Fibroblast of mammary gland (primary cell): ENCODE results near the gene SLC4A11.

Source experiments
- DNase-seq: peaks from one replicate; pipeline ENCODE4 v3.0.0-alpha.2; 2010; ENCODE audit warnings: low read depth
- H3K4me3 ChIP-seq: 2 replicates; pipeline ENCODE4 v1.5.1; 2011; ENCODE audit warnings: low read depth, mild to moderate bottlenecking, low read length, moderate library complexity; ENCODE audit not compliant: control insufficient read depth
- TF ChIP-seq, protein P1 (sequence below): conservative IDR thresholded peaks from 2 replicates; pipeline ENCODE4 v1.5.1; 2011; ENCODE audit warnings: low read depth, low read length, inconsistent platforms; ENCODE audit not compliant: control insufficient read depth, insufficient read depth

The SLC4A11 gene

GRCh38 chr20:3213226-3213625 is 25.8 kb downstream of the SLC4A11 start:
- H3K4me3 ChIP-seq = no peak overlapping the region
- TF ChIP-seq, protein P1, sequence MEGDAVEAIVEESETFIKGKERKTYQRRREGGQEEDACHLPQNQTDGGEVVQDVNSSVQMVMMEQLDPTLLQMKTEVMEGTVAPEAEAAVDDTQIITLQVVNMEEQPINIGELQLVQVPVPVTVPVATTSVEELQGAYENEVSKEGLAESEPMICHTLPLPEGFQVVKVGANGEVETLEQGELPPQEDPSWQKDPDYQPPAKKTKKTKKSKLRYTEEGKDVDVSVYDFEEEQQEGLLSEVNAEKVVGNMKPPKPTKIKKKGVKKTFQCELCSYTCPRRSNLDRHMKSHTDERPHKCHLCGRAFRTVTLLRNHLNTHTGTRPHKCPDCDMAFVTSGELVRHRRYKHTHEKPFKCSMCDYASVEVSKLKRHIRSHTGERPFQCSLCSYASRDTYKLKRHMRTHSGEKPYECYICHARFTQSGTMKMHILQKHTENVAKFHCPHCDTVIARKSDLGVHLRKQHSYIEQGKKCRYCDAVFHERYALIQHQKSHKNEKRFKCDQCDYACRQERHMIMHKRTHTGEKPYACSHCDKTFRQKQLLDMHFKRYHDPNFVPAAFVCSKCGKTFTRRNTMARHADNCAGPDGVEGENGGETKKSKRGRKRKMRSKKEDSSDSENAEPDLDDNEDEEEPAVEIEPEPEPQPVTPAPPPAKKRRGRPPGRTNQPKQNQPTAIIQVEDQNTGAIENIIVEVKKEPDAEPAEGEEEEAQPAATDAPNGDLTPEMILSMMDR = no peak
- no peak for DNase-seq

GRCh38 chr20:3210346-3210745 is 28.6 kb downstream of the SLC4A11 start:
- H3K4me3 ChIP-seq = peak overlapping the region; percentile 94
- DNase-seq = no peak
- TF ChIP-seq, protein P1 = no peak

- H3K4me3 ChIP-seq = peak overlapping the region; percentile 94
- DNase-seq = peak; percentile 20
- TF ChIP-seq, protein P1 = no peak
These were observed 29.1 kb downstream of the SLC4A11 start for GRCh38 chr20:3209946-3210317.

GRCh38 chr20:3209257-3209945 is 29.6 kb downstream of the SLC4A11 start, which contains the start of gene ITPA:
Gene ITPA (plus strand): TSS chr20:3209498. CDS start chr20:3209552, 54 bp downstream.
- peak; percentile 28 for DNase-seq
- TF ChIP-seq, protein P1 = no peak
- peak within 1 kb of the TSS; percentile 94 for H3K4me3 ChIP-seq

- H3K4me3 ChIP-seq = peak overlapping the region; percentile 94
- TF ChIP-seq, protein P1 = no peak
- peak; percentile 9 for DNase-seq
These were observed 30.2 kb downstream of the SLC4A11 start for GRCh38 chr20:3208786-3209256.

DNA sequence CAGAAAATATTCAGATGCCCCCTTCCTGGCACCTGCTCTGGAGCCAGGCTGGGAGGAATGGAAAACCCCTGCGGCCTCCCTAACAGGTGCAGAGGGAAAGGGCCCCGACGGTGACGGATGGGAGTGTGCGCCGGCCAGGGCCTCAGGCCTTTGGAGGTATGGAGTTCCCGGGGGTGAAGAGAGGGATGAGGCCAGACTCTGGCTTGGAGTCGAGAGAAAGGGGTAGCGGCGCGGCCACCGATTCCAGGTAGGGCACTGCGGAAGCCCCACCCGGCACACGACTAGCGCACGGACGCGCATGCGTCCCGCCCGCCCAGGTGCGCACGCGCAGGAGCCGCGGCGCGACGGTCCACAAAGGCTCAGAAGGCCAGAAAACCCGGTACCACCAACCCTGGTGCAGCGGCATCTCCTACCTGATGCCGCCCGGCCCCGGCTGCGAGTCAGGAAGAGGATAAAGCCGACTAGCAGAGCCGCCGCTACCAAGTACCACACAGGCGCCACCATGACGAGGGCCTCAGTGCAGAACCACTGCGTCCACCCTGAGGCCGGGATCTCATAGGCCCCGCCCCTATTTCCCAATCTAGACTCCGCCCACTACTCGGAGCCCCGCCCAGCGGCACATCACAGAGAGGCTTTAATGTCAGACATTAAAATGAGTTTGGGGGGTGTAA is 34.7 kb downstream of the SLC4A11 start, which contains the start of gene DDRGK1:
TSS of gene DDRGK1 (minus strand) at position 559 of the 671 bp plus-strand sequence. CDS start at position 504, 55 bp downstream.
- peak; percentile 74 for DNase-seq
- TF ChIP-seq, protein P1 = no peak
- H3K4me3 ChIP-seq = peak within 1 kb of the TSS; percentile 88
